SK-N-SH treated with all-trans-retinoic acid at 6 μM for 48 hours (cell line): ENCODE results near the gene SIK3.

ENCODE experiments used
- ZFP3 ChIP-seq: fragments of 250-450 bp; sonication (Bioruptor Pico); IDR thresholded peaks from 2 replicates; pipeline ENCODE4 v1.5.0; 2020; ENCODE audit warnings: mild to moderate bottlenecking, moderate library complexity
- ZFP30 ChIP-seq: fragments of 450-650 bp; formaldehyde crosslinking; IDR thresholded peaks from 2 replicates; pipeline ENCODE4 v1.5.0; 2022; ENCODE audit warnings: mild to moderate bottlenecking, moderate library complexity

DNA sequence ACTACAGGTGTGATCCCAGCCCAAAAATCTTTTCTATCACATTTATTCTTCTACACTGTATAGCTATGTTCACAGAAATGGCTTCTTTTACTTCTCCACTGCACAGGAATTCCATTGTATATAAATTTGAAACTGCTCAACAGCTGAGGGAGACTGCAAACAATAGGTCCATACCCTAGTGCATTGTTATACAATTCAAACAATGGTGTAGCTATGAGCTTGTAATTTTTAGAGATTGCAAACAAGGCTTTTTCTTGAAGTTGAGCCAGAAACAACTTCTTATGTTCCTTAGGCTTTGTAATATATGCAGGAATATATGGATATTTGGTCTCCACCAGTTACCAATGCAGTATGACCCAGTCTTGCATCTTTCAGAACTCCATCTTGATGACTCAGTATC lies 19.5 kb upstream of the SIK3 start:
- no peak for TF ChIP-seq ZFP30 (CRISPR knock-in tag)
- TF ChIP-seq ZFP3 (CRISPR knock-in tag): no peak
